ENCODE data around the gene TSPAN18.

The TSPAN18 gene

DNA sequence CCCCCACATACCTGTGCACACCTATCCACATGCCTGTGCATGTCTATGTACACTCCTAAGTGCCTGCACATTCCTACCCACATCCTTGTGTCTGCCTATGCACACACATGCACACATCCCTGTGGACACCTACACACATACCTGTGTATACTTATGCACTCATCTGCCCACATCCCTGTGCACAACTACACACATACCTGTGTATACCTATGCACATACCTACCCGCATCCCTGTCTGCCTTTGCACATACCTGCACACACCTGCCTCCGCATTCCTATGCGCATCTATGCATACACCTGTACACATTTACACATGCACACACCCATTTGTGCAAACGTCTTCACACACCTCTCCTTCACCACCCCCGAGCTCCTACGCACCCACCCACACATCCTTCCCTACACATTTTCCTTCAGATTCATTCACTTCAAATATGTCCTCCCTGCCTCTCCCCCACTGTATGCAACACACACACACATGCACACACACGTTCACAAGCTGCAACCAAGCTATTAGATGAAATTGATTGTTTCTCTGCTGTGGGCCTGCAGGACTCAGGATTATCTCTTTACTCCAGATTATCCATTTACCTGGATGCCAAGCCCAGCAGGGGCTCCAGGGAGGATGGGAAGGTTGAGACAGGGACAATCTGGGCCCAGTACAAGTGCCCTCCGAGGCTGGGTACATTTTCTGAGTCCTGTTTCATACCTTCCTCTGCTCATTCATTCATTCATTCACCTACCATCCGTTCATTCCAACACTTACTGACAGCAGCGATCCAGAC is 53.2 kb downstream of the TSPAN18 start:
- DNase-seq = no peak

- DNase-seq = no peak
Measured at GRCh38 chr11:44780940-44781631, 54.3 kb downstream of the TSPAN18 start.

DNA sequence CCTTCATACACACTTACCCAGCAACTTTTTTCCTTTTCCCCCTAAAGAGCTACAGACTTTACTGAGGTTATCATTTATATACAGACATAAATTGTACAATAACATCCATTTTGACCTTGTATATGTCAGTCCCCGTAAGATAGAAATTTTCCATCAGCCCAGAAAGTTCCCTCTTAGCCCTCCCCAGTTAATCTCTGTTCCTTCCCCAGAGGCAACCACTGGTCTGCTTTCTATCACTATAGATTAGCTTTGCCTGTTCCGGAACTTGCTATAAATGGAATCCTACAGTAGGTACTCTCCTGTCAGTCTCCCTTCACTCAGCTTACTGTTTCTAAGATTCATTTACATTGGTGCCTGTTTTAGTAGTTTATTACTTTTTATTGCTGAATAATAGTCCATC is 54.9 kb downstream of the TSPAN18 start:
- DNase-seq = no peak

DNA sequence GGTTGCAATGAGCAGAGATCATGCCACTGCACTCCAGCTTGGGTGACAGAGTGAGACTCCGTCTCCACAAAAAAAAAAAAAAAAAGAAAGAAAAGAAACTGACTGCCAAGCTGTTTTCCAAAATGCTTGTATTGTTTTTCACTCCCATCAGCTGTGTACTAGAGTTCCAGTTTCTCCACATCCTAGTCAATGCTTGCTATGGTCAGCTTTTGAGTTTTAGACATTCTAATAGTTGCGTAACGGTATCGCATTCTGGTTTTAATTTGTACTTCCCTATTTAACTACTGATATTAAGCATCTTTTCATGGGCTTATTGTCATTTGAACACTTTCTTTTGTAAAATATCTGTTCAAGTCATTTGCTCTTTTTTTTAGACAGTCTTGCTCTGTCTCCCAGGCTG is 55.7 kb downstream of the TSPAN18 start:
- no peak for DNase-seq

DNA sequence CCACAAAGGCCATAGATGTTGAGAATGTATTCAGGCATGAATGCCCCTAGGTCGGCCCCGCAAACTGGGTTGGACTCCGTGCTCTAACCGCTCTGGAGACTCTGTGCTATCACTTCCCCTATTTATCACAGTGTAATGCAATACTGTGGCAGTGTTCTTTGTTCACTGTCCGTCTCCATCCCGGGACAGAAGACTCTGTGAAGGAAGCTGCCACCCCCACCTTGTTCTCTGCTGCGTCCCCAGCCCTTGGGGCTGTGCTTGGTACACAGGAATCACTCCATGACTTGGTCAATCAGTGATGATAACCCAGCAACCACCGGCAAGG is 57.6 kb downstream of the TSPAN18 start:
- no peak for DNase-seq

DNA sequence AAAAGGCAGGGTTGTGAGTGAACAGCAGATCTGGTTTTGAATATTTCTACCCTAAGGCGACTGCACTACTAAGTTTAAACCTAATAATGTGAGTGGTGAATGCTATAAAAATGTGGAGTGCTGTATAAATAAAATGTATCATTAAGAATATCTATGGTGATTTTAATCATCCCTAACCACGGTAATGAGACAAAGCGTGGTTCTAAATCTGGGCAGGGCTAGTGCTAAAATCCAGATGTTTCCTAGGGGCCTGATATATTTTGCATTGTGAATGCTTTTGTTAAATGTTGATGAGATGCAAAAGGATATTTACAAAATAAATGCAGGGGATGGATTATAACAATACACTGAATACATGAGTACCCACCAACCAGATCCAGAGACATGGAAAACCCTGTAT is 58.1 kb downstream of the TSPAN18 start:
- DNase-seq = no peak

DNA sequence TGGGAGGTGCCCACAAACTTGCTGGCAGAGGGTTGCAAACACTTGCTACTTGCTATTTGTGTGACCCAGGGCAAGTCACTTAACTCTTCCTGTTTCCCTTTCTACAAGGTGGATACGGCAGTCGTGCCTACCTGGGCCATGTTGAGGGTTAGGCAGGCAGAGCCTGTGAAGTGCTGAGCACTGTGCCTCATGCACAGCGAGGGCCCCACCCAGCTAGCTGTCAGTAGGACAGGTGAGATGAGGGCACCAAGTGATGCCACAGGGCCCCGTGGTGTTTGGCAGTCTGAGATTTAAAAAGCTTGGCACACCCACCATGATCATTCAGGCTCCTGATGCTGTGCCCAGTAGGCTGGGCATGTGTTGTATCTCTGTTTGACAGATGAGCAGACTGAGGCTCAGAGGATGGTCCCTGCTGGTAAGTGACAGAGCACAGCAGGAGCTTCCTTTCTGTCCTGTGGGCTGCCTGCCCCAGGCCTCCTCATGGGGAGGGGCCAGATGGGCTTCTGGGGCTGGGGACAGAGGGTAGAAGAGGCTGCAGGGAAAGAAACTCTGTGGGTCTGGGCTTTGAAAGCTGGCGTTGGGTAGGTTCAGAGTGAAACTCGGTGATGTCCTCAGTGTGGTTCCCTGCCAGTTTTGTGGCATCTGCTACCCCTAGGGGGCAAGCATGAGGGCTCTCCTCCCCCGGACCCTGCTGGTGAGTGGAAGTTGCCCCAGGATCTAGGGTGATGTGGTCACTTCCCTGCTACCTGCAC is 59.3 kb downstream of the TSPAN18 start:
- DNase-seq = no peak

DNA sequence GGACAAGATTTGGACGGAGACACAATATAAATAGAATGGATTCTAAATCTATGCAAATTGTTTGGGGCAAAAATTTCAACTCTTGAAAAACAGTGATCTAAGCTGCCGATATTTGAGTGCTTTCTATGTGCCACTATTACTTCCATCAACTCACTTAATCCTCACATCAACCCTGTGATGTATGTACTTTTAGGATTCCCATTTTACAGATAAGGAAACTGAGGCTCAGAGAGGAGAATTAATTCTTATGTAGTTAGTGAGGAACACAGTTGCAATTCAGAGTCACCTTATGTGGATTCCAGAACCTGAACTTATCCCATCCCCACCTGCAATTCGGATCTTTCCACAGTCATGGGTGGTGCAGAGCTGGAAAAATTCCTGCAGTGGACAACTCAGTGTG is 60.3 kb downstream of the TSPAN18 start:
- no peak for DNase-seq

- DNase-seq = no peak
Measured at GRCh38 chr11:44787981-44788380, 61.2 kb downstream of the TSPAN18 start.

DNA sequence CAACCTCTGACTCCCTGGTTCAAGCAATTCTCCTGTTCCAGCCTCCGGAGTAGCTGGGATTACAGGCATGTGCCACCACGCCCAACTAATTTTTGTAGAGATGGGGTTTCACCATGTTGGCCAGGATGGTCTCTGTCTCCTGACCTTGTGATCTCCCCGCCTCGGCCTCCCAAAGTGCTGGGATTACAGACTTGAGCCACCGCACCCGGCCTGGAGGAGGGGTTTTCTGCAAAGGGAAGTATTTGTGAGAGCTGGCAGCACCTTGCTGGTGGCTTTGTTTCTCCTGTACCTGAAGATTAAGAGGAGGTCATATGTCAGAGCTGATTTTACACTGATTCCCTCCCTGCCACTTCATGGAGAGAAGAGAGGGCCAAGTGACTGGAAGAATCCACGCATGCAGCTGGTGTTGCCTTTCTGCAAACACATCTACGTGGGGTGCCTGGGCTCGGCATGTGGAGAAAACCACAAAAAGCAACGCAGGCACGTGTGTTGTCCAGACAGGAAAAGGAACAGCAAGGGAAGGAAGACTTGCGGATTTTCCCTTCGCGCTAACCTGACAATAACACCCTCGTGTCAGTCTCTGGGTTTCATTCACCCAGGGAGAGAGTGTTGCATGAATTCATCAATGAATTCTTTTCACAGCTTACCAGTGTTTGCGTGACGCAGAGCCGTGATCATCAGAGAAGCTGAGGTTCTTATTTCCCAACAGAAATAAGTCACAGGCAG is 61.9 kb downstream of the TSPAN18 start:
- DNase-seq = peak; percentile 31

GRCh38 chr11:44789496-44789895 is 62.7 kb downstream of the TSPAN18 start:
- DNase-seq = no peak

- no peak for DNase-seq
Measured at GRCh38 chr11:44790211-44790610, 63.4 kb downstream of the TSPAN18 start.

- DNase-seq = no peak
Measured at GRCh38 chr11:44791316-44791925, 64.7 kb downstream of the TSPAN18 start.

DNA sequence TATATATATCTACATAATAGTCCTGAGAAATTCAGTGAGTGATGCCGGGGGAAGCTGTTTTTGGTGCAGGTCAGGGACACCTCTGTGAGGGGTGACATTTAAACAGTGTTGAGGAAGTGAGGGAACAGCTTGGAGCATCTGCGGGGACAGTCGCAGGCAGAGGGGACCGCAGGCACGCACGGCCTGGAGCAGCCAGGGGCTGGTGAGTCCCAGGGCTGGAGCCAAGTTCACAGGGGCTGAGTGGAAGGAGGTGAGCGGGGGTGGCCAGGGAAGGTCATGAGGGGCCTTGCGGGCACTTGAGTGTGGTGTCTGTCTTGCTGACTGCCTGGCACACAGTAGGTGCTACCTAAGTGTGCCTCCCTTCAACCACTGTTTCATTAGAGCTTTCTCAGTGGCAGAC is 65.4 kb downstream of the TSPAN18 start:
- no peak for DNase-seq

- peak; percentile 37 for DNase-seq
Measured at GRCh38 chr11:44793350-44794090, 66.8 kb downstream of the TSPAN18 start.

GRCh38 chr11:44795803-44796535 is 69.2 kb downstream of the TSPAN18 start:
- DNase-seq = no peak

- DNase-seq = no peak
Measured at GRCh38 chr11:44797051-44797450, 70.3 kb downstream of the TSPAN18 start.

- DNase-seq = no peak
Measured at GRCh38 chr11:44797886-44798606, 71.3 kb downstream of the TSPAN18 start.

- no peak for DNase-seq
Measured at GRCh38 chr11:44798607-44798972, 71.8 kb downstream of the TSPAN18 start.

GRCh38 chr11:44799012-44799411 is 72.2 kb downstream of the TSPAN18 start:
- DNase-seq = no peak

- DNase-seq = no peak
Measured at GRCh38 chr11:44802347-44802746, 75.6 kb downstream of the TSPAN18 start.
